Neural progenitor cell (in vitro differentiated cells): ENCODE data around the gene GRK1.

Source experiments
- CTCF ChIP-seq: fragments of 200-600 bp; sonication (generic); IDR thresholded peaks from 2 replicates; pipeline ENCODE4 v1.5.1; 2017; ENCODE audit warnings: antibody characterized with exemption, mild to moderate bottlenecking
- EZH2 ChIP-seq: fragments of 200-600 bp; sonication (generic); IDR thresholded peaks from 2 replicates; pipeline ENCODE4 v1.6.1; 2017; ENCODE audit warnings: antibody characterized with exemption, mild to moderate bottlenecking, moderate library complexity
- EZH2phosphoT487 ChIP-seq: fragments of 200-600 bp; sonication (generic); IDR thresholded peaks from 2 replicates; pipeline ENCODE4 v1.6.1; 2017; ENCODE audit warnings: antibody characterized with exemption

DNA sequence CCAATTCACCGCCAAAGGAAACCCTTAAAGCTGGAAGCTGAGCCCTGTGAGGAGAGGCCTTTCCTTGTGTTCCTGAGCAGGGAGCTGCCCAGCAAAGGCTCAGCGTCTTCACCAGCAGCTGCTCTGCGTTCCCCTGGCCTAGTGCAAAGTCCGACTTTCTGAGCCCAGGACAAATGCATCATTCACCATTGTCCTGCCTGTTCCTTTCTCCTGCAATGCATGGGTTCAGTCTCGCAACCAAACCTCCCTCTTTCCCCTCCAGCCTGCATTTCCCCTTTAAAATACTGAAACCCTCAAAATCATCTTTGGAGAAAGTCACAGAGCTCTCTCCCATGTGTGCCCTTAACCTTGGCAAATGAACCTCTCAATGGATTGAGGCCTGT, 79.1 kb downstream of the GRK1 start:
- TF ChIP-seq CTCF (no peak), EZH2phosphoT487 (no peak), EZH2 (no peak)
